HG03135 (cell line): ENCODE results near the gene C3orf20.
"Not testable (repeated sequence)": the region's sequence is repeated elsewhere in the genome, so short reads cannot be mapped to it uniquely, and the experiment has no call there.

ENCODE experiments used
- ATAC-seq: cut with Tn5 transposase; IDR thresholded peaks from one replicate; pipeline ENCODE4 v1.9.1; 2021; ENCODE audit warnings: mild to moderate bottlenecking, moderate library complexity; ENCODE audit not compliant: unreplicated experiment

Gene C3orf20

GRCh38 chr3:14752979-14753378 is 78.0 kb downstream of the C3orf20 start:
- not testable (repeated sequence) for ATAC-seq

- no peak for ATAC-seq
These were observed 82.3 kb downstream of the C3orf20 start for GRCh38 chr3:14757153-14757700.

GRCh38 chr3:14758297-14758696 is 83.4 kb downstream of the C3orf20 start:
- no peak for ATAC-seq

GRCh38 chr3:14758959-14759358 is 84.0 kb downstream of the C3orf20 start:
- ATAC-seq: no peak

- no peak for ATAC-seq
These were observed 85.2 kb downstream of the C3orf20 start for GRCh38 chr3:14760185-14760584.

- ATAC-seq: no peak
These were observed 86.3 kb downstream of the C3orf20 start for GRCh38 chr3:14761121-14761672.

GRCh38 chr3:14761866-14762265 is 86.9 kb downstream of the C3orf20 start:
- ATAC-seq: no peak

- ATAC-seq: no peak
These were observed 87.8 kb downstream of the C3orf20 start for GRCh38 chr3:14762701-14763100.

- no peak for ATAC-seq
These were observed 89.6 kb downstream of the C3orf20 start for GRCh38 chr3:14764331-14765059.

- ATAC-seq: no peak
These were observed 90.1 kb downstream of the C3orf20 start for GRCh38 chr3:14765060-14765400.

GRCh38 chr3:14765576-14766427 is 90.9 kb downstream of the C3orf20 start:
- ATAC-seq: no peak

GRCh38 chr3:14766428-14767244 is 91.7 kb downstream of the C3orf20 start:
- no peak for ATAC-seq

- no peak for ATAC-seq
These were observed 92.5 kb downstream of the C3orf20 start for GRCh38 chr3:14767245-14768051.

- no peak for ATAC-seq
These were observed 93.3 kb downstream of the C3orf20 start for GRCh38 chr3:14768182-14768790.

- ATAC-seq: no peak
These were observed 93.9 kb downstream of the C3orf20 start for GRCh38 chr3:14768881-14769280.

GRCh38 chr3:14769544-14770325 is 94.8 kb downstream of the C3orf20 start:
- no peak for ATAC-seq

GRCh38 chr3:14770591-14770990 is 95.7 kb downstream of the C3orf20 start:
- ATAC-seq: no peak

GRCh38 chr3:14771593-14772497 is 96.9 kb downstream of the C3orf20 start:
- no peak for ATAC-seq
